Osteoblast (primary cell): ENCODE data around the gene ATP6V0E1. TPM values are rescaled to one million over a fixed set of nuclear protein-coding genes. Genes with fewer than 3 reads are reported as not detected.
A peak's percentile ranks its signal among the peaks of the same experiment; 100 is the strongest.

ENCODE experiments used
- DNase-seq: peaks from one replicate; pipeline ENCODE4 v3.0.0; 2011; ENCODE audit warnings: low spot score, mixed read lengths; ENCODE audit not compliant: insufficient read length; ENCODE audit errors: missing footprints
- H2AFZ ChIP-seq: 2 replicates; pipeline ENCODE4 v1.6.0; 2011; ENCODE audit warnings: mild to moderate bottlenecking, low read length
- H3K27ac ChIP-seq: 2 replicates; pipeline ENCODE4 v1.5.1; 2011; ENCODE audit warnings: mild to moderate bottlenecking, low read depth, low read length, moderate library complexity
- H3K27me3 ChIP-seq: 2 replicates; pipeline ENCODE4 v1.6.0; 2012; ENCODE audit warnings: mild to moderate bottlenecking, control low read depth, inconsistent platforms, low read length, moderate library complexity; ENCODE audit not compliant: insufficient read depth
- H3K36me3 ChIP-seq: 2 replicates; pipeline ENCODE4 v1.5.1; 2011; ENCODE audit warnings: mild to moderate bottlenecking, low read length, control low read depth, moderate library complexity; ENCODE audit not compliant: insufficient read depth
- H3K4me1 ChIP-seq: 2 replicates; pipeline ENCODE4 v1.5.1; 2011; ENCODE audit warnings: mild to moderate bottlenecking, low read length, control low read depth, moderate library complexity; ENCODE audit not compliant: insufficient read depth
- H3K4me2 ChIP-seq: 2 replicates; pipeline ENCODE4 v1.6.0; 2011; ENCODE audit warnings: mild to moderate bottlenecking, low read length; ENCODE audit not compliant: insufficient read depth
- H3K4me3 ChIP-seq: fragments of 200-600 bp; sonication (generic); 3 replicates; pipeline ENCODE4 v1.5.1; 2012; ENCODE audit warnings: mild to moderate bottlenecking, low read length, inconsistent platforms; ENCODE audit not compliant: insufficient read depth
- H3K79me2 ChIP-seq: 2 replicates; pipeline ENCODE4 v1.6.0; 2012; ENCODE audit warnings: mild to moderate bottlenecking, low read length, control low read depth, inconsistent platforms; ENCODE audit not compliant: insufficient read depth
- H3K9me3 ChIP-seq: 2 replicates; pipeline ENCODE4 v1.5.1; 2011; ENCODE audit warnings: low read depth, low read length, control low read depth
- H4K20me1 ChIP-seq: 2 replicates; pipeline ENCODE4 v1.6.0; 2012; ENCODE audit warnings: mild to moderate bottlenecking, low read length, control low read depth; ENCODE audit not compliant: insufficient read depth
- CTCF ChIP-seq: IDR thresholded peaks from 2 replicates; pipeline ENCODE4 v1.5.1; 2011; ENCODE audit warnings: mild to moderate bottlenecking, low read depth, low read length, moderate library complexity; ENCODE audit errors: extremely low read depth
- total RNA-seq: library from RNA; depleted of rRNA; stranded (reverse); fragments of >200 nt; gene quantifications from 2 replicates; pipeline ENCODE4 v1.2.3, GENCODE V29; 2012

Gene ATP6V0E1
- total RNA-seq, 1 donor, result 177 TPM

GRCh38 chr5:173018358-173018757 is 34.8 kb downstream of the ATP6V0E1 start:
- no peaks in the 10 kb centered on the region for H3K9me3 ChIP-seq
- H3K36me3 ChIP-seq, result peaks cover 16% of the 10 kb centered on the region
- peaks cover 13% of the 10 kb centered on the region for H3K4me1 ChIP-seq
- DNase-seq, result peak; percentile 68
- no peak overlapping the region for H3K27ac ChIP-seq
- no peak for TF ChIP-seq CTCF
- peaks cover 94% of the 10 kb centered on the region for H3K79me2 ChIP-seq
- H2AFZ ChIP-seq, result no peak overlapping the region
- H3K27me3 ChIP-seq, result no peaks in the 10 kb centered on the region
- H4K20me1 ChIP-seq, result peaks cover 8% of the 10 kb centered on the region
- H3K4me2 ChIP-seq, result no peak overlapping the region
- H3K4me3 ChIP-seq, result no peak overlapping the region

- DNase-seq, result no peak
- Histone ChIP-seq H3K4me1 (peaks cover 13% of the 10 kb centered on the region), H4K20me1 (peaks cover 6% of the 10 kb centered on the region), H3K4me3 (no peak overlapping the region), H3K9me3 (no peaks in the 10 kb centered on the region), H3K79me2 (peaks cover 90% of the 10 kb centered on the region), H2AFZ (no peak overlapping the region), H3K27ac (peak overlapping the region; percentile 24), H3K36me3 (peaks cover 16% of the 10 kb centered on the region), H3K4me2 (no peak overlapping the region), H3K27me3 (no peaks in the 10 kb centered on the region)
- TF ChIP-seq CTCF, result no peak
Measured at GRCh38 chr5:173020154-173020581, 36.6 kb downstream of the ATP6V0E1 start.

GRCh38 chr5:173020643-173021042 is 37.1 kb downstream of the ATP6V0E1 start:
- H3K4me3 ChIP-seq, result no peak overlapping the region
- no peaks in the 10 kb centered on the region for H3K9me3 ChIP-seq
- peaks cover 16% of the 10 kb centered on the region for H3K36me3 ChIP-seq
- peaks cover 13% of the 10 kb centered on the region for H3K4me1 ChIP-seq
- no peak overlapping the region for H3K4me2 ChIP-seq
- TF ChIP-seq CTCF, result no peak
- H2AFZ ChIP-seq, result no peak overlapping the region
- peak overlapping the region; percentile 24 for H3K27ac ChIP-seq
- H3K27me3 ChIP-seq, result no peaks in the 10 kb centered on the region
- H3K79me2 ChIP-seq, result peaks cover 90% of the 10 kb centered on the region
- H4K20me1 ChIP-seq, result peaks cover 6% of the 10 kb centered on the region
- DNase-seq, result peak; percentile 10

- no peak overlapping the region for H3K4me3 ChIP-seq
- H3K27ac ChIP-seq, result no peak overlapping the region
- H3K27me3 ChIP-seq, result no peaks in the 10 kb centered on the region
- H3K4me1 ChIP-seq, result peaks cover 9% of the 10 kb centered on the region
- no peak overlapping the region for H3K4me2 ChIP-seq
- H3K9me3 ChIP-seq, result no peaks in the 10 kb centered on the region
- H3K79me2 ChIP-seq, result peaks cover 82% of the 10 kb centered on the region
- H4K20me1 ChIP-seq, result peaks cover 11% of the 10 kb centered on the region
- DNase-seq, result no peak
- no peak for TF ChIP-seq CTCF
- peaks cover 20% of the 10 kb centered on the region for H3K36me3 ChIP-seq
- H2AFZ ChIP-seq, result no peak overlapping the region
Measured at GRCh38 chr5:173025651-173026050, 42.1 kb downstream of the ATP6V0E1 start.
